IPS DF 4.7 (cell line): ENCODE data around the gene ANKS1B.
"Not testable (repeated sequence)": the region's sequence is repeated elsewhere in the genome, so short reads cannot be mapped to it uniquely, and the experiment has no call there.

Experiments used
- DNase-seq: peaks from one replicate; pipeline ENCODE4 v3.0.0-alpha.2; 2013; ENCODE audit warnings: low spot score; ENCODE audit errors: extremely low read depth

The ANKS1B gene

DNA sequence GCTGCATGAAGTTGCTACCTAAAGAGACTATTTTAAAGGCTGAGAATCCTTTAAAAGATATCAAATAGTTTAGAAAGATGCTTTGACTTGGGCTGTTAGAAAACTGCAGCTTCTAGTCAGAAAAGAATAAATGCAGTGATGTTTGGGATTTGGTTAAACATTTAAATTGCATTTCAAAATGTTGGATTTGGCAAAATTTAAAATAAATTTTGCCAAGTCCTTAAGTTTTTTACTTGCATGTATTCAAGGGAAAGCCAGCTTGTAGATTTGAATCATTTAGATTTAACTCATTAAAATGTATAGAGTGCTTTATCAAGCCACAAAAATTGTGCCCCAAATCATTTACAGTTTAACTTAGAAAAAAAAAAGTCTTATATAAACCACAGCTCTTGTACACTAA, 109.7 kb downstream of the ANKS1B start:
- no peak for DNase-seq

- DNase-seq = no peak
These were observed 114.7 kb downstream of the ANKS1B start for GRCh38 chr12:99870085-99870484.

GRCh38 chr12:99861731-99862130, 123.0 kb downstream of the ANKS1B start:
- no peak for DNase-seq

- no peak for DNase-seq
These were observed 125.6 kb downstream of the ANKS1B start for GRCh38 chr12:99859126-99859525.

GRCh38 chr12:99852666-99853065, 132.1 kb downstream of the ANKS1B start:
- no peak for DNase-seq

DNA sequence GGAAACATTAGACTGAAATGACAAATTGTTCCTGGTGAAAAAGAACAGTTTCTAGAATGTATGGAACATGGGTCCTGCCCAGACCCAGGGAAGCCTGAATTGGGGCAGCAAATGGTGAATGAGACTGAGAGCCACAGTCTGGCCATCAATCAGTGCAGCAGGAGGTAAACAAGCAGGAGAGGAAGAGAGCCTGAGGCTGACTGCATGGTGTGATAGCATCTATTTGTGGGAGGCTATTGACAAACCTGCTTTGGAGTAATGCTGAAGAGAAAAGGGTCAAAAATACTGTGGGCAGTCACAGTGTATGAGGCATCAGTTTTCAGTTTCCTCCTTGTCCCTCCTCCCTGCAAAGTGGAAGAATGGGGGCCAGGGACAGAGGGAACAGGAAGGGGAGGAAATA, 136.8 kb downstream of the ANKS1B start:
- no peak for DNase-seq

DNA sequence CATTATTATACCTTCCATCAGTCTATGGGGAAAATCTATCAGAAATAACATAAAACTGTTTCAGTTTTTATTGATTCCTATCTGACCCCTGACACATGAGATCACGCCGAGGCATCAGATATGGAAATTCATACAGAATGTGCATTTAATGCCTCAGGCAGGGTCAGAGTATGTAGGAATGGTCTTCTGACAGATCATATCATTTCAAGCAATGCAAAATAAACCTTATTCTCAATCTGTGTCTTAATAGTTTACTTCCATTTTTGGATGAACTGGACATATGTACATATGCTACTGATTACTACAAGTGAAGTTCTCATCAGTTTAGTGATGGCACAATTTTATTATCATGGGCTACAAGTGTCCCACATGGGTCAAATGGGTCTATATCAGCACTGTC, 150.0 kb downstream of the ANKS1B start:
- DNase-seq = no peak

- DNase-seq = no peak
These were observed 151.3 kb downstream of the ANKS1B start for GRCh38 chr12:99833397-99833796.

DNA sequence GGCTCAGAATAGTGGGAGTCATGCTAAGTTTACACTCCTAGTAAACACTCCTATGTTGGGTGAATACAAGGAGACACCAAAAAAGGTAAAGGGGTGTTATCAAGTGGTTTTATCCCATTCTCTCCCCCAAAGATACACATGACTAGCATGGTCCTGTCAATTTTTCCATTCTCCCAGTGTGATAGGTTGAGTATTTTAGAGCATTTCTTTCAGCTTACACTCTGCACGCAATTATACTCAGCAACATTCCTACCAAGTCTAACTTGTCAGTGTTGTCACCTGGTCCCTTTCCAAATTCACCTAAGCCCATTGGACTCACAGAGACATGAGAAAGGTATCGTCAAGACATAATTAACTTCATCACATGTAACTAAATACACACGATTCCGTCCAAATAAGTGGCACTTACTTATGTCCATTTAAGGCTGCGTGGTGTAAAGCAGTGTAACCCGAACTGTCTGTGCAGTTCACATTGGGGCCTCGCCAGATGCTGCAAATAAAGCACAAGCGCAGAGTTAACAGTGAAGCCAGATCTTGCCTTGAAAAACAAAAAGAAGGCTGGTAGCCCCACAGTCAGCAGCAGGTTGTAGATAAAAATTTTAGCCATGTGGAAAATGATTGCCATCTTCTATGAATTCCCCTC, 159.7 kb downstream of the ANKS1B start:
- DNase-seq = no peak

DNA sequence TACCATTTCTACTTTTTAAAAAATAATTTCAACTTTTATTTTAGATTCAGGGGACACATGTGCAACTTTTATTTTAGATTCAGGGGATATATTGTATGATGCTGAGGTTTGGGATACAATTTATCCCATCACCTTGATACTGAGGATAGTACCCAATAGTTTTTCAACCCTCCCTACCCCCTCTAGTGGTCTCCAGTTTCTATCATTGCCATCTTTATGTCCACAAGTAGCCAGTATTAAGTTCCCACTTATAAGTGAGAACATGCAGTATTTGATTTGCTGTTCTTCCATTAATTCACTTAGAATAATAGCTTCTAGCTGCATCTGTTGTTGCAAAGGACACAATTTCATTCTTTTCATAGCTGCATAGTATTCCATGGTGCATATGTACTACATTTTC, 162.5 kb downstream of the ANKS1B start:
- DNase-seq = no peak

GRCh38 chr12:99810718-99811593, 173.8 kb downstream of the ANKS1B start:
- DNase-seq = no peak

DNA sequence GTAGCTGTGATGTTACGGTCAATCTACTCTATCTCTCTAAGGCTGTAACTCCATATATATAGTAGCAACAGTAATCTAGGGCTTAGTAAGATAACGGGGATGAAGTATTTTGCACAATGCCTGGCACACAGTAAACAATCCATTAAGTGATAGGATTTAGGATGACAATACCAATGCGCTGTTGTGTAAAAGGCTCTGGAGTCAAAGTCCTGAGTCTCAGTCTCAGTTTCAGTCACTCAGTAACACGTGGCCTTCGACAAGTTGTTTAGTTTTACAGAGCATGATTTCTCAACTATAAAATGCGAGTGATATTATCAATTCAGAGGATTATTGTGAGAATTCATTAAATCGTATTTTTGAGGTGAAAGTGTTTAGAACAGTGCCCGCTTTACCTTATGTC, 174.8 kb downstream of the ANKS1B start:
- DNase-seq = no peak

DNA sequence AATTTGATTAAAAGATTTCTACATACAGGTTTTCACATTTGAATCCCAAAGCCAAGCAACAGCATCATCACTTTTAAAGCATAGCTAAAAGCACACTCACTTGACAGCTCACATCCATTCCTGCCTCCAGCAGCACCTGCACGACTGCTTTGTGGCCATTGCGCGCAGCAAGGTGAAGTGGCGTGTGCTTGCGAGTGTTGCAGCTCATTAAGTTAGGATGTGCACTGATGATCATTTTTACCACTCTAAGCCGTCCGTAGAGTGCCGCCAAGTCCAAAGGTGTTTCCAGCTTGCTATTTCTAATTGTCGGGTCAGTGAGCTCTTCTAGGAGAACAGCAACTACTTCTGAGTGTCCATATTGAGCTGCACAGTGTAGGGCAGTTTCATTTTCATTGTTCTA, 178.4 kb downstream of the ANKS1B start:
- no peak for DNase-seq

GRCh38 chr12:99804715-99805114, 180.0 kb downstream of the ANKS1B start:
- DNase-seq = no peak

DNA sequence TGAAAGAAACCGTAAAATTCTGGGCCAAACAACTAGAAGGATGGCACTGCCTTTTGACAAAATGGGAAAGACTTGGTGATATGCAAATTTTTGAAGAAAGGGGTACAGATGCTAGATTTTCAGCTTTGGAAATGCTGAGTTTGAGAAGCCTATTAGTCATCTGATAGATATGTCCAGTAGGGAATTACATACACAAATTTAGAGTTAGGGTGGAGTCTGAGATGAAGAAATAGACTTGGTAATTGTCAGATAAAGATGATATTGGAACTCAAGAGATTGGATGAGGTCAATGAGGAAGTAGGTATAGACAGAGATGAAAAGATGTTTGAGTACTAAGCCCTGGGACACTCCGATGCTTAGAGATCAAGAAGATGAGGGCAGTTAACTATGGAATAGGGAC, 184.1 kb downstream of the ANKS1B start:
- no peak for DNase-seq

GRCh38 chr12:99797931-99798330, 186.8 kb downstream of the ANKS1B start:
- DNase-seq = not testable (repeated sequence)

DNA sequence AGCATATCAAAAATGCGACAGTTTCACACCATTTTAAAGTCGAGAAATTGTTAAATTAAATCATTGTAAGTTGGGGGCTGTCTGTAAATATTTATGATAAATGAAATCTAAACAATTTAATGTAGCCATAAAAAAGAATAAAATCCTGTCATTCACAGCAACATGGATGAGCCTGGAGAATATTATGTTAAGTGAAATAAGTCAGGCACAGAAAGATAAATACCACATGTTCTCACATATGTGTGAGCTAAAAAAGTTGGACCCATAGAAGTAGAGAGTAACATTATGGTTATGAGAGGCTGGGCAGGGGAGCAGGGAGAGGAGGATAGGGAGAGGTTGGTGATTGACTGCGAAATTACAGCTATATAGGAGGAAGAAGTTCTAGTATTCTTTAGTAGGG, 201.3 kb downstream of the ANKS1B start:
- DNase-seq = no peak

DNA sequence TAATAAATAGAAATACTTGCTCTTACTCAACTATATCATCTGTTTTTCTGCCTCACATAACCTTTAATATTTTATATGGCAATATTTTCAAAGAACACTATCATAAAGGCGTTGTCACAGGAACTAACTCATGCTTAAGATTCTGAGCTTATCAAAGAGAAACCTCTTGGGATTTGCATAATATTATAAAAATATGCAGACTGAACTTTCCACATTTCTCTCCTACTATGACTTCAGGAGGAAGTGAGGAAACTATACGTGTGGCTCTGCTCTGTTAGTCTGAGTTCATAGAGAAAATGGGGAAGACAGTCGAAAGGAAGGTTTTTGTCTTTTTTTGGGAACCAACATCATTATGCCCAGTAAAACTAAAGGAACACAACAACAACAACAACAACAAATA, 212.5 kb downstream of the ANKS1B start:
- DNase-seq = no peak

DNA sequence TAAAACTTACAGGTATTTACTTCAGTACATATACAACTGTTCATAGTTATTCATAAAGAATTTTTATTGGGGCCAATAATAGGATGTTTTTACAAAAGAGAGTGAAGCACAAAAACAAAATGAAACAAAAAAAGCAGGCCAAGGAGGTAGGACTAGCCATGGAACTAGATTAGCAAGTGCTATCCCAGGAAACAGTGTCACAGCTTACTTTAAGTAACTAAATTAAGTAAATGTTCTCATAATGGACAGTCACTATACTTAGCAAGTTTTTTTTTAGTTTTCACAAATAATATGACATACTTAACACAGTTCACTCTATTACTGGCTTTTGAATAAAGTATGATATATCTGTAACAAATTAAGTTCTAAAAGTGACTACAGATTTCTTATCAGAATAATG, 213.1 kb downstream of the ANKS1B start:
- no peak for DNase-seq

DNA sequence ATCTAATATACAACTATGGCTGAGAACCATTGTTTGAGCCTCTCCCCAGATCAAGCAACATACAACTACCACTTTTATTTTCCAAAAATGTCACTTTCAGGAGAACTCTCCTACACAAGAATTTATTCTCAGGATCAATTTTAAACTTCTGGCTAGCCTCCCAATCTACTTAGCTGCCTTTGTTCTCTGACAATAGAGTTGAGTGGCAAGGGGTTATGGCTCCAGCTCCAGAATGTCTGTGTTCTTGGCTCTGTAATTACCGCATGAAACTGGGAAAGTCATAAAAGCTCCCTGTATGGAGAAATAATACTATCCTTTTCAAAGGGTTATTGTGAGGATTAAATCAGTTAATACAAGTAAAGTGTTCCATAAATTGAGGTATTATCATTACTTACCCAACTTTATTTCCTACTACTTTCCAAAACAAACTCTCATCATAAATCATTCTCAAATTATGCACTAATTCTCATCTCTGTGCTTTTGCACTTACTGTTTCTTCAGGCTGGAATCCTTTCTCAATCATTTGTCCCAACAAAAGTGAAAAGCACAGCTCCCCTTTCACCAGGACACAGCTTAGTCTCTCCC, 215.2 kb downstream of the ANKS1B start:
- no peak for DNase-seq

DNA sequence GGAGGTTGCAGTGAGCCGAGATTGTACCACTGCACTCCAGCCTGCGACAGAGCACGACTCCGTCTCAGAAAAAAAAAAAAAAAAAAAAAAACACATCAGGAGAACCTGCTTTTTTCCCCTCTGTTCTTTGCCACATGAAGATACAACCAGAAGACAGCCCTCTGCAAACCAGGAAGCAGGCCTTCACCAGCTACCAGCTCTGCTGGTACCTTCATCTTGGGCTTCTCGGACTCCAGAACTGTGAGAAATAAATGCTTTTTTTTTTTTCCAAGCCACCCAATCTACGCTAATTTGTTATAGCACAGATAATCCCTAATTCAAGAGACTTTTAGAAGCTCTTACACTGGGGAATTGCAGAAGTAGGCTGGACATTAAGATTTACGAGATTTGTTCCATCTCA, 216.0 kb downstream of the ANKS1B start:
- no peak for DNase-seq

- no peak for DNase-seq
These were observed 216.9 kb downstream of the ANKS1B start for GRCh38 chr12:99767809-99768208.

DNA sequence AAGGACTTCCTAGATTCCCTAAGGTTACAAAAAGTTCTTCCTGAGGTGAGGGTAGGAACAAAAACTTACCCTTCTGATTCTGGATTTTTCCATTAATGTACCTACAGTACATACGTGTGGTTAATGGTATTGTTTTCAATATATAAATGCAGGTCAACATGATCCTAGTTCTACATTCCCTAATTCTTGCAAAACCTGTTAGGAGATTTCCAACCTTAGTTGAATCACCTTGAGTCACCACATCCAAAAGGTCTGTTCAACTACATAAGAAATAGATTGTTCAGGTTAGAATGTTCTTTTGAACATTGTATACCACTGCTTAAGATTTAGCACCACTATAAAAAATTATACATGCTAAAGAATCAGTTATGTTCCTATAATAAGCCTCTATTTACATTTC, 218.3 kb downstream of the ANKS1B start:
- no peak for DNase-seq
